Astrocyte of the hippocampus (primary cell): ENCODE measurements around the gene AMIGO3.
A peak's percentile ranks its signal among the peaks of the same experiment; 100 is the strongest.

Experiments
- DNase-seq: peaks from one replicate; pipeline ENCODE4 v3.0.0; 2011; ENCODE audit warnings: low read depth, low spot score

Gene AMIGO3

GRCh38 chr3:49668861-49669260 lies 50.6 kb downstream of the AMIGO3 start:
- peak; percentile 71 for DNase-seq

- peak; percentile 25 for DNase-seq
Measured at GRCh38 chr3:49668414-49668797, 51.1 kb downstream of the AMIGO3 start.

GRCh38 chr3:49667701-49668413 lies 51.6 kb downstream of the AMIGO3 start:
- DNase-seq = no peak
